ENCODE measurements around the gene AFG1L.

GRCh38 chr6:108492131-108492766 is 197.4 kb downstream of the AFG1L start:
- TF ChIP-seq POLR2AphosphoS5 (IDR thresholded peaks at IDR 0.05; ENCODE audit: low read depth, low read length) (no peak), POLR2A (IDR thresholded peaks at IDR 0.05; ENCODE audit: low read depth, low read length) (no peak), TAF1 (IDR thresholded peaks at IDR 0.05; ENCODE audit: borderline replicate concordance, low read depth, low read length) (no peak)
